HG02973 (cell line): ENCODE results near the gene ASXL1.
"Not testable (repeated sequence)": the region's sequence is repeated elsewhere in the genome, so short reads cannot be mapped to it uniquely, and the experiment has no call there.

Source experiments
- ATAC-seq: cut with Tn5 transposase; IDR thresholded peaks from one replicate; pipeline ENCODE4 v1.9.1; 2021; ENCODE audit warnings: moderate library complexity; ENCODE audit not compliant: unreplicated experiment

Gene ASXL1

GRCh38 chr20:32463642-32464400 lies 105.7 kb downstream of the ASXL1 start:
- ATAC-seq, result no peak

GRCh38 chr20:32464401-32465091 lies 106.4 kb downstream of the ASXL1 start:
- ATAC-seq, result no peak

GRCh38 chr20:32465092-32465900 lies 107.2 kb downstream of the ASXL1 start:
- no peak for ATAC-seq

GRCh38 chr20:32465901-32466675 lies 108.0 kb downstream of the ASXL1 start:
- ATAC-seq, result not testable (repeated sequence)

GRCh38 chr20:32466739-32467505 lies 108.8 kb downstream of the ASXL1 start:
- ATAC-seq, result no peak

GRCh38 chr20:32467506-32468312 lies 109.6 kb downstream of the ASXL1 start:
- ATAC-seq, result no peak

- no peak for ATAC-seq
Measured at GRCh38 chr20:32468313-32468640, 110.1 kb downstream of the ASXL1 start.

- no peak for ATAC-seq
Measured at GRCh38 chr20:32468860-32469259, 110.7 kb downstream of the ASXL1 start.

- ATAC-seq, result no peak
Measured at GRCh38 chr20:32470025-32470861, 112.1 kb downstream of the ASXL1 start.

GRCh38 chr20:32470940-32471339 lies 112.8 kb downstream of the ASXL1 start:
- no peak for ATAC-seq

GRCh38 chr20:32472581-32473207 lies 114.6 kb downstream of the ASXL1 start:
- ATAC-seq, result no peak

GRCh38 chr20:32473231-32474008 lies 115.3 kb downstream of the ASXL1 start:
- ATAC-seq, result no peak

GRCh38 chr20:32474009-32474716 lies 116.0 kb downstream of the ASXL1 start:
- ATAC-seq, result no peak

- ATAC-seq, result no peak
Measured at GRCh38 chr20:32474717-32474966, 116.5 kb downstream of the ASXL1 start.

GRCh38 chr20:32474967-32475811 lies 117.1 kb downstream of the ASXL1 start:
- ATAC-seq, result no peak
